Caco-2 (cell line): Measurements from ENCODE around the gene TBX6. TPM values are rescaled to one million over a fixed set of nuclear protein-coding genes. Genes with fewer than 3 reads are reported as not detected.

Source experiments
- BruUV-seq: library from RNA; stranded (reverse); fragments of 400-500 nt; replicated peaks from 2 replicates; lab custom pipeline; 2021; lab: Mats Ljungman, UMichigan
- CTCF ChIA-PET: fragments of 300-600 bp; sonication (Branson Sonifier 250); formaldehyde crosslinking; loops from one replicate; lab custom pipeline; 2022; ENCODE audit warnings: antibody characterized with exemption; lab: Charles Lee
- POLR2A ChIA-PET: fragments of 300-600 bp; sonication (Branson Sonifier 250); formaldehyde crosslinking; loops from one replicate; lab custom pipeline; 2022; ENCODE audit warnings: antibody characterized with exemption; lab: Charles Lee
- DNase-seq, 2 experiments: peaks; one replicate each; pipeline versions ENCODE4 v3.0.0 to v3.0.0-alpha.2; 2020 to 2022
- H3K27me3 ChIP-seq: replicated peaks from 2 replicates; pipeline ENCODE4 v1.6.0; 2011; ENCODE audit warnings: low read length; ENCODE audit not compliant: control insufficient read depth, insufficient read depth
- H3K36me3 ChIP-seq: 2 replicates; pipeline ENCODE4 v1.5.1; 2011; ENCODE audit warnings: low read length; ENCODE audit not compliant: control insufficient read depth, insufficient read depth
- H3K4me1 ChIP-seq: fragments of 250-450 bp; sonication (Bioruptor Pico); 2 replicates; pipeline ENCODE4 v1.5.1; 2020; ENCODE audit warnings: mild to moderate bottlenecking
- H3K4me3 ChIP-seq: 2 replicates; pipeline ENCODE4 v1.5.1; 2011; ENCODE audit warnings: low read depth, mild to moderate bottlenecking, control low read depth, low read length
- H3K9me3 ChIP-seq: fragments of 250-450 bp; sonication (Bioruptor Pico); 2 replicates; pipeline ENCODE4 v1.5.1; 2020; ENCODE audit warnings: mild to moderate bottlenecking, moderate library complexity
- H3K27ac Mint-ChIP-seq: one replicate; pipeline ENCODE4 v1.8.0; 2022; ENCODE audit warnings: mixed read lengths; ENCODE audit not compliant: unreplicated experiment
- H3K27me3 Mint-ChIP-seq: one replicate; pipeline ENCODE4 v1.8.0; 2022; ENCODE audit warnings: mixed read lengths; ENCODE audit not compliant: insufficient read depth, unreplicated experiment
- H3K36me3 Mint-ChIP-seq: one replicate; pipeline ENCODE4 v1.8.0; 2022; ENCODE audit warnings: mild to moderate bottlenecking, mixed read lengths; ENCODE audit not compliant: insufficient read depth, unreplicated experiment
- H3K4me1 Mint-ChIP-seq: one replicate; pipeline ENCODE4 v1.8.0; 2022; ENCODE audit warnings: low read depth, mixed read lengths; ENCODE audit not compliant: unreplicated experiment
- H3K4me3 Mint-ChIP-seq: one replicate; pipeline ENCODE4 v1.8.0; 2022; ENCODE audit warnings: mild to moderate bottlenecking, moderate library complexity, mixed read lengths; ENCODE audit not compliant: unreplicated experiment
- H3K9me3 Mint-ChIP-seq: one replicate; pipeline ENCODE4 v1.8.0; 2022; ENCODE audit warnings: mixed read lengths; ENCODE audit not compliant: unreplicated experiment
- intact Hi-C: fragments of 100-400 bp; cut with micrococcal nuclease; formaldehyde crosslinking; loops from one replicate; pipeline ENCODE4 v1.10.0; 2022; ENCODE audit not compliant: unreplicated experiment
- total RNA-seq: library from RNA; stranded (reverse); gene quantifications from 2 replicates; pipeline ENCODE4 v1.2.3, GENCODE V29; 2022
- TF ChIP-seq, protein P1 (sequence below), 2 experiments: fragments of 200-600 bp in 1 of 2; IDR thresholded peaks; 1 replicate in 1 of 2; 2 replicates in 1 of 2; pipeline versions ENCODE4 v1.5.1 to v1.8.0; 2011 to 2022; ENCODE audit warnings: antibody characterized with exemption in 1 of 2, control low read depth in 1 of 2, inconsistent platforms in 1 of 2, low read depth in 1 of 2, low read length in 1 of 2, mild to moderate bottlenecking in 1 of 2, moderate library complexity in 1 of 2; ENCODE audit not compliant: insufficient read depth in 1 of 2, severe bottlenecking in 1 of 2, unreplicated experiment in 1 of 2

TBX6 gene
- total RNA-seq, 1 experiment from 2014 or later, result 1.1 TPM

DNA sequence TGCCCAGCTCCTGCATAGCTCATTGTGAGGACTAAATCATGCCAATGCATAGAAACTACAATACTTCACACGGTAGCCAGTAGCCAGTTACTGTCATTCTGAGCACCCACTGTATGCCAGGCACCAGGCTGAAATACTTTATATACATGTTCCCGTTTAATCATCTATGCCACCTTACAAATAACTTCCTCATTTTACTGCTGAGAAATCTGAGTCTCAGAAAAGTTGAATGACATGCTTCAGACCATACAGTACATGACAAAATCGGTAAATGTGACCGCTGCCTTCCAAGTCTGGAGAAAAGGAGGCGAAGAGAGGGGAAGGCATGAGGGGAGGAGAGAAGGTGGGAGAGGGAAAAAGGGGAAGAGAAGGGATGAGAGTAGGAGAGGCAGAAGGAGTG is 51.5 kb downstream of the TBX6 start:
- BruUV-seq, result no TSS peak
- intact Hi-C loops, result no loop called here
- ChIA-PET CTCF (no interaction called here), POLR2A (no interaction called here)
- no peak for DNase-seq
- no peaks in the 10 kb centered on the region for H3K4me1 ChIP-seq
- Mint-ChIP-seq H3K27me3 (peaks cover 3% of the 10 kb centered on the region), H3K4me1 (no peaks in the 10 kb centered on the region), H3K9me3 (no peaks in the 10 kb centered on the region), H3K4me3 (no peak overlapping the region), H3K36me3 (no peaks in the 10 kb centered on the region), H3K27ac (no peak overlapping the region)
- H3K9me3 ChIP-seq, result no peaks in the 10 kb centered on the region
- no peak overlapping the region for H3K4me3 ChIP-seq
- H3K27me3 ChIP-seq, result no peaks in the 10 kb centered on the region
- no peaks in the 10 kb centered on the region for H3K36me3 ChIP-seq
- TF ChIP-seq, protein P1, sequence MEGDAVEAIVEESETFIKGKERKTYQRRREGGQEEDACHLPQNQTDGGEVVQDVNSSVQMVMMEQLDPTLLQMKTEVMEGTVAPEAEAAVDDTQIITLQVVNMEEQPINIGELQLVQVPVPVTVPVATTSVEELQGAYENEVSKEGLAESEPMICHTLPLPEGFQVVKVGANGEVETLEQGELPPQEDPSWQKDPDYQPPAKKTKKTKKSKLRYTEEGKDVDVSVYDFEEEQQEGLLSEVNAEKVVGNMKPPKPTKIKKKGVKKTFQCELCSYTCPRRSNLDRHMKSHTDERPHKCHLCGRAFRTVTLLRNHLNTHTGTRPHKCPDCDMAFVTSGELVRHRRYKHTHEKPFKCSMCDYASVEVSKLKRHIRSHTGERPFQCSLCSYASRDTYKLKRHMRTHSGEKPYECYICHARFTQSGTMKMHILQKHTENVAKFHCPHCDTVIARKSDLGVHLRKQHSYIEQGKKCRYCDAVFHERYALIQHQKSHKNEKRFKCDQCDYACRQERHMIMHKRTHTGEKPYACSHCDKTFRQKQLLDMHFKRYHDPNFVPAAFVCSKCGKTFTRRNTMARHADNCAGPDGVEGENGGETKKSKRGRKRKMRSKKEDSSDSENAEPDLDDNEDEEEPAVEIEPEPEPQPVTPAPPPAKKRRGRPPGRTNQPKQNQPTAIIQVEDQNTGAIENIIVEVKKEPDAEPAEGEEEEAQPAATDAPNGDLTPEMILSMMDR (IDR thresholded peaks at IDR 0.05; ENCODE audit: insufficient read depth in 1 of 2, low read depth in 1 of 2, low read length in 1 of 2, severe bottlenecking in 1 of 2, unreplicated experiment in 1 of 2), result no peak

Other genes starting within 250 kb of the TBX6 start
- gene CDIPT, start 228.7 kb downstream of the TBX6 start, total RNA-seq, result 56.6 and 57.1 TPM in 2 replicates
- 24.1 and 26.3 TPM in 2 replicates for gene SEZ6L2, start 192.4 kb downstream of the TBX6 start, total RNA-seq
- gene ASPHD1, start 191.4 kb downstream of the TBX6 start, total RNA-seq, result 13.2 and 14.7 TPM in 2 replicates
- gene KCTD13, start 165.7 kb downstream of the TBX6 start, total RNA-seq, result 13.0 and 14.9 TPM in 2 replicates
- gene TMEM219, start 129.8 kb downstream of the TBX6 start, total RNA-seq, result 54.5 and 57.7 TPM in 2 replicates
- gene TAOK2, start 118.1 kb downstream of the TBX6 start, total RNA-seq, result 45.8 and 47.1 TPM in 2 replicates
- gene HIRIP3, start 96.3 kb downstream of the TBX6 start, total RNA-seq, result 22.7 and 23.3 TPM in 2 replicates
- 58.6 and 58.8 TPM in 2 replicates for gene INO80E, start 95.7 kb downstream of the TBX6 start, total RNA-seq
- gene DOC2A, start 80.9 kb downstream of the TBX6 start, total RNA-seq, result 3.5 and 4.5 TPM in 2 replicates
- gene C16orf92, start 68.7 kb downstream of the TBX6 start, total RNA-seq, result not detected in 2 replicates
- 0.48 and 0.60 TPM in 2 replicates for gene TLCD3B, start 60.7 kb downstream of the TBX6 start, total RNA-seq
- 675 and 802 TPM in 2 replicates for gene ALDOA, start 26.2 kb downstream of the TBX6 start, total RNA-seq
- 130 and 134 TPM in 2 replicates for gene PPP4C, start 15.9 kb downstream of the TBX6 start, total RNA-seq
- 24.4 and 26.3 TPM in 2 replicates for gene YPEL3, start 4.3 kb upstream of the TBX6 start, total RNA-seq
- 5.8 and 8.4 TPM in 2 replicates for gene GDPD3, start 21.6 kb upstream of the TBX6 start, total RNA-seq
- gene MAPK3, start 31.3 kb upstream of the TBX6 start, total RNA-seq, result 64.0 and 71.9 TPM in 2 replicates
- gene CORO1A, start 91.7 kb upstream of the TBX6 start, total RNA-seq, result 0.95 and 1.2 TPM in 2 replicates
- gene BOLA2B, start 101.7 kb upstream of the TBX6 start, total RNA-seq, result 96.5 and 114 TPM in 2 replicates
- 19.1 and 19.9 TPM in 2 replicates for gene SLX1A, start 102.0 kb upstream of the TBX6 start, total RNA-seq
- 8.3 and 9.1 TPM in 2 replicates for gene SULT1A3, start 107.3 kb upstream of the TBX6 start, total RNA-seq
- 6.7 and 7.8 TPM in 2 replicates for gene NPIPB13, start 156.6 kb upstream of the TBX6 start, total RNA-seq